Hepatocyte (in vitro differentiated cells): ENCODE measurements around the gene ARHGEF12.

ENCODE experiments used
- EZH2 ChIP-seq: fragments of 200-600 bp; sonication (generic); IDR thresholded peaks from 2 replicates; pipeline ENCODE4 v1.6.1; 2016; ENCODE audit warnings: antibody characterized with exemption, mild to moderate bottlenecking, borderline replicate concordance
- TF ChIP-seq, protein P1 (sequence below): fragments of 200-600 bp; sonication (generic); IDR thresholded peaks from 2 replicates; pipeline ENCODE4 v1.5.1; 2016; ENCODE audit warnings: antibody characterized with exemption, mild to moderate bottlenecking; ENCODE audit not compliant: poor library complexity

DNA sequence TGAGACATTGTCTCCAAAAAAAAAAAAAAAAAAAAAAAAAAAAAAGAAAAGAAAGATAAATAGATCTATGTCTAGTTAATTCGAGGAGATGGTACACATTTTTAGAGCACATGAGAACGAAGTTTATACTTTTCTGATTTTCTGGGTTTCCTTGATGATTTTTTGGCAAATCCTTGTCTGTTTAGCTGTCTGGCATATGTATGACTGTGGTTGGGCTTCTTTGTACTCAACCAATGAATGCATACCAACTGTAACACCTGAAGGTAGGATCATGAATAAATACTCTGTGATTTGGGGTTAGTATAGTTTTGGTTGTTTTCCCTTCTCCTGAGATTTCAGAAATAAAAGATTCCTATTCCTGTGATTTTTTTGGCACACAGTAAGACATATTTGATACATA lies 63.1 kb downstream of the ARHGEF12 start:
- TF ChIP-seq, protein P1, sequence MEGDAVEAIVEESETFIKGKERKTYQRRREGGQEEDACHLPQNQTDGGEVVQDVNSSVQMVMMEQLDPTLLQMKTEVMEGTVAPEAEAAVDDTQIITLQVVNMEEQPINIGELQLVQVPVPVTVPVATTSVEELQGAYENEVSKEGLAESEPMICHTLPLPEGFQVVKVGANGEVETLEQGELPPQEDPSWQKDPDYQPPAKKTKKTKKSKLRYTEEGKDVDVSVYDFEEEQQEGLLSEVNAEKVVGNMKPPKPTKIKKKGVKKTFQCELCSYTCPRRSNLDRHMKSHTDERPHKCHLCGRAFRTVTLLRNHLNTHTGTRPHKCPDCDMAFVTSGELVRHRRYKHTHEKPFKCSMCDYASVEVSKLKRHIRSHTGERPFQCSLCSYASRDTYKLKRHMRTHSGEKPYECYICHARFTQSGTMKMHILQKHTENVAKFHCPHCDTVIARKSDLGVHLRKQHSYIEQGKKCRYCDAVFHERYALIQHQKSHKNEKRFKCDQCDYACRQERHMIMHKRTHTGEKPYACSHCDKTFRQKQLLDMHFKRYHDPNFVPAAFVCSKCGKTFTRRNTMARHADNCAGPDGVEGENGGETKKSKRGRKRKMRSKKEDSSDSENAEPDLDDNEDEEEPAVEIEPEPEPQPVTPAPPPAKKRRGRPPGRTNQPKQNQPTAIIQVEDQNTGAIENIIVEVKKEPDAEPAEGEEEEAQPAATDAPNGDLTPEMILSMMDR: no peak
- TF ChIP-seq EZH2: no peak
